Neural progenitor cell (in vitro differentiated cells): ENCODE results near the gene AMY1C. TPM values are rescaled to one million over a fixed set of nuclear protein-coding genes. Genes with fewer than 3 reads are reported as not detected.
A peak's percentile ranks its signal among the peaks of the same experiment; 100 is the strongest.

Experiments used
- DNase-seq: peaks from one replicate; pipeline ENCODE4 v3.0.0-alpha.2; 2016; ENCODE audit warnings: low spot score
- H2AFZ ChIP-seq: fragments of 200-600 bp; sonication (generic); replicated peaks from 2 replicates; pipeline ENCODE4 v1.6.1; 2016; ENCODE audit warnings: antibody characterized with exemption
- H3F3A ChIP-seq: fragments of 200-600 bp; sonication (generic); 2 replicates; pipeline ENCODE4 v1.6.1; 2016; ENCODE audit warnings: antibody characterized with exemption, low read depth
- H3K27ac ChIP-seq: fragments of 200-600 bp; sonication (generic); 2 replicates; pipeline ENCODE4 v1.5.1; 2016; ENCODE audit warnings: mild to moderate bottlenecking
- H3K27me3 ChIP-seq: fragments of 200-600 bp; sonication (generic); 2 replicates; pipeline ENCODE4 v1.6.1; 2016; ENCODE audit warnings: mild to moderate bottlenecking, moderate library complexity
- H3K36me3 ChIP-seq: fragments of 200-600 bp; sonication (generic); 2 replicates; pipeline ENCODE4 v1.5.1; 2016
- H3K4me1 ChIP-seq: fragments of 200-600 bp; sonication (generic); 2 replicates; pipeline ENCODE4 v1.6.1; 2016; ENCODE audit warnings: mixed run types
- H3K4me2 ChIP-seq: fragments of 200-600 bp; sonication (generic); 2 replicates; pipeline ENCODE4 v1.6.1; 2016
- H3K4me3 ChIP-seq: fragments of 200-600 bp; sonication (generic); 2 replicates; pipeline ENCODE4 v1.5.1; 2016
- H3K79me2 ChIP-seq: fragments of 200-600 bp; sonication (generic); 2 replicates; pipeline ENCODE4 v1.6.1; 2016; ENCODE audit warnings: low read depth
- H3K9ac ChIP-seq: fragments of 200-600 bp; sonication (generic); 2 replicates; pipeline ENCODE4 v1.6.1; 2016
- H3K9me3 ChIP-seq: fragments of 200-600 bp; sonication (generic); 2 replicates; pipeline ENCODE4 v1.5.1; 2016; ENCODE audit warnings: low read depth
- H4K20me1 ChIP-seq: fragments of 200-600 bp; sonication (generic); 2 replicates; pipeline ENCODE4 v1.6.1; 2016; ENCODE audit warnings: low read depth
- H3K27ac Mint-ChIP-seq: 3 replicates; pipeline ENCODE4 v1.8.0; 2021; ENCODE audit warnings: mixed read lengths
- H3K27me3 Mint-ChIP-seq: 2 replicates; pipeline ENCODE4 v1.8.0; 2022; ENCODE audit warnings: low read depth, mild to moderate bottlenecking, inconsistent platforms, moderate library complexity, mixed read lengths; ENCODE audit not compliant: insufficient read depth
- H3K36me3 Mint-ChIP-seq: 3 replicates; pipeline ENCODE4 v1.8.0; 2021; ENCODE audit warnings: mixed read lengths
- H3K4me1 Mint-ChIP-seq: 3 replicates; pipeline ENCODE4 v1.8.0; 2021; ENCODE audit warnings: mixed read lengths
- H3K4me3 Mint-ChIP-seq: 3 replicates; pipeline ENCODE4 v1.8.0; 2021; ENCODE audit warnings: mild to moderate bottlenecking, moderate library complexity, mixed read lengths
- H3K9me3 Mint-ChIP-seq: 3 replicates; pipeline ENCODE4 v1.8.0; 2020; ENCODE audit warnings: mixed read lengths
- EZH2 ChIP-seq: fragments of 200-600 bp; sonication (generic); IDR thresholded peaks from 2 replicates; pipeline ENCODE4 v1.6.1; 2017; ENCODE audit warnings: antibody characterized with exemption, mild to moderate bottlenecking, moderate library complexity
- EZH2phosphoT487 ChIP-seq: fragments of 200-600 bp; sonication (generic); IDR thresholded peaks from 2 replicates; pipeline ENCODE4 v1.6.1; 2017; ENCODE audit warnings: antibody characterized with exemption
- total RNA-seq: library from RNA; depleted of rRNA; stranded (reverse); fragments of >200 nt; gene quantifications from 2 replicates; pipeline ENCODE4 v1.2.3, GENCODE V29; 2015; ENCODE audit warnings: low replicate concordance
- TF ChIP-seq, protein P1 (sequence below): fragments of 200-600 bp; sonication (generic); IDR thresholded peaks from 2 replicates; pipeline ENCODE4 v1.5.1; 2017; ENCODE audit warnings: antibody characterized with exemption, mild to moderate bottlenecking

The AMY1C gene
- total RNA-seq, 1 donor from 2014 or later: not detected

DNA sequence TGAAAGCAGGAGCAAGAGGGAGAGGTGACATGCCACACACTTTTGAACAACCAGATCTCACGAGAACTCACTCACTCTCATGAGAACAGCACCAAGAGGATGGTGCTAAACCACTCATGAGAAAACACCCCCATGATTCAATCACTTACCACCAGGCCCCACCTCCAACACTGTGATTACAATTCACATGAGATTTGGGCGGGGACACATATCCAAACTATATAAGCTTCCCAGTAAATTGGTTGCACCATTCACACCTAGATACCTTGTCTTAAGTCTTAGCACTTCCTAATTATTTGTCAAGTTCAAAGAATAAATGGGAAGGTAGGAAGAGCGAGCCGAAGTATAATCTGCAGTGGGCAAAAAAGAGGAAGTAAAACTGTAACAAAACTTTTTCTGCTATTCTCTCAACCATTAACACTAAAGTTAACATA, 34.3 kb downstream of the AMY1C start:
- no peak for DNase-seq
- H3K27ac Mint-ChIP-seq: no peak overlapping the region
- Histone ChIP-seq H3K9me3 (no peaks in the 10 kb centered on the region), H3K4me3 (no peak overlapping the region), H3K4me1 (no peaks in the 10 kb centered on the region), H3K36me3 (no peaks in the 10 kb centered on the region), H3K9ac (no peak overlapping the region), H3F3A (no peaks in the 10 kb centered on the region), H2AFZ (no peak overlapping the region), H4K20me1 (no peaks in the 10 kb centered on the region), H3K4me2 (no peak overlapping the region), H3K27me3 (no peaks in the 10 kb centered on the region), H3K27ac (no peak overlapping the region), H3K79me2 (no peaks in the 10 kb centered on the region)
- no peaks in the 10 kb centered on the region for H3K27me3 Mint-ChIP-seq
- TF ChIP-seq EZH2 (no peak), EZH2phosphoT487 (no peak)
- TF ChIP-seq, protein P1, sequence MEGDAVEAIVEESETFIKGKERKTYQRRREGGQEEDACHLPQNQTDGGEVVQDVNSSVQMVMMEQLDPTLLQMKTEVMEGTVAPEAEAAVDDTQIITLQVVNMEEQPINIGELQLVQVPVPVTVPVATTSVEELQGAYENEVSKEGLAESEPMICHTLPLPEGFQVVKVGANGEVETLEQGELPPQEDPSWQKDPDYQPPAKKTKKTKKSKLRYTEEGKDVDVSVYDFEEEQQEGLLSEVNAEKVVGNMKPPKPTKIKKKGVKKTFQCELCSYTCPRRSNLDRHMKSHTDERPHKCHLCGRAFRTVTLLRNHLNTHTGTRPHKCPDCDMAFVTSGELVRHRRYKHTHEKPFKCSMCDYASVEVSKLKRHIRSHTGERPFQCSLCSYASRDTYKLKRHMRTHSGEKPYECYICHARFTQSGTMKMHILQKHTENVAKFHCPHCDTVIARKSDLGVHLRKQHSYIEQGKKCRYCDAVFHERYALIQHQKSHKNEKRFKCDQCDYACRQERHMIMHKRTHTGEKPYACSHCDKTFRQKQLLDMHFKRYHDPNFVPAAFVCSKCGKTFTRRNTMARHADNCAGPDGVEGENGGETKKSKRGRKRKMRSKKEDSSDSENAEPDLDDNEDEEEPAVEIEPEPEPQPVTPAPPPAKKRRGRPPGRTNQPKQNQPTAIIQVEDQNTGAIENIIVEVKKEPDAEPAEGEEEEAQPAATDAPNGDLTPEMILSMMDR: no peak
- no peak overlapping the region for H3K4me3 Mint-ChIP-seq
- H3K9me3 Mint-ChIP-seq: no peaks in the 10 kb centered on the region
- H3K36me3 Mint-ChIP-seq: no peaks in the 10 kb centered on the region
- H3K4me1 Mint-ChIP-seq: no peaks in the 10 kb centered on the region

- H3K27ac Mint-ChIP-seq: no peak overlapping the region
- TF ChIP-seq, protein P1: peak; percentile 54
- TF ChIP-seq EZH2: no peak
- TF ChIP-seq EZH2phosphoT487: no peak
- Histone ChIP-seq H3K9me3 (no peaks in the 10 kb centered on the region), H3K4me2 (no peak overlapping the region), H3K9ac (no peak overlapping the region), H3K36me3 (no peaks in the 10 kb centered on the region), H3F3A (no peaks in the 10 kb centered on the region), H3K4me3 (no peak overlapping the region), H4K20me1 (no peaks in the 10 kb centered on the region), H3K4me1 (no peaks in the 10 kb centered on the region), H3K79me2 (no peaks in the 10 kb centered on the region), H3K27ac (no peak overlapping the region), H2AFZ (no peak overlapping the region), H3K27me3 (no peaks in the 10 kb centered on the region)
- no peak for DNase-seq
- H3K4me3 Mint-ChIP-seq: no peak overlapping the region
- H3K4me1 Mint-ChIP-seq: no peaks in the 10 kb centered on the region
- no peaks in the 10 kb centered on the region for H3K36me3 Mint-ChIP-seq
- H3K27me3 Mint-ChIP-seq: no peaks in the 10 kb centered on the region
- no peaks in the 10 kb centered on the region for H3K9me3 Mint-ChIP-seq
Observed at GRCh38 chr1:103788377-103788776, 38.7 kb downstream of the AMY1C start.

- Histone ChIP-seq H3K36me3 (no peaks in the 10 kb centered on the region), H3K9ac (no peak overlapping the region), H3K79me2 (no peaks in the 10 kb centered on the region), H3K4me1 (no peaks in the 10 kb centered on the region), H3K9me3 (no peaks in the 10 kb centered on the region), H3K4me2 (no peak overlapping the region), H3K27me3 (no peaks in the 10 kb centered on the region), H3K4me3 (no peak overlapping the region), H3F3A (no peaks in the 10 kb centered on the region), H2AFZ (no peak overlapping the region), H4K20me1 (no peaks in the 10 kb centered on the region), H3K27ac (no peak overlapping the region)
- TF ChIP-seq, protein P1: no peak
- TF ChIP-seq EZH2phosphoT487: no peak
- no peak for TF ChIP-seq EZH2
- no peaks in the 10 kb centered on the region for H3K9me3 Mint-ChIP-seq
- H3K36me3 Mint-ChIP-seq: no peaks in the 10 kb centered on the region
- H3K4me3 Mint-ChIP-seq: no peak overlapping the region
- H3K4me1 Mint-ChIP-seq: no peaks in the 10 kb centered on the region
- no peak for DNase-seq
- no peaks in the 10 kb centered on the region for H3K27me3 Mint-ChIP-seq
- H3K27ac Mint-ChIP-seq: no peak overlapping the region
Observed at GRCh38 chr1:103790172-103790571, 40.5 kb downstream of the AMY1C start.

Other genes starting within 250 kb of the AMY1C start
- gene RNPC3, start 224.2 kb upstream of the AMY1C start, total RNA-seq: 35.1 and 46.8 TPM in 2 replicates
- gene AMY2B, start 178.3 kb upstream of the AMY1C start, total RNA-seq: 4.9 and 10.0 TPM in 2 replicates
- gene AMY2A, start 132.5 kb upstream of the AMY1C start, total RNA-seq: not detected in 2 replicates
- not detected in 2 replicates for gene AMY1A, start 94.1 kb upstream of the AMY1C start, total RNA-seq
- gene AMY1B, start 53.7 kb upstream of the AMY1C start, total RNA-seq: not detected in 2 replicates